ENCODE results near the gene EOGT. TPM values are rescaled to one million over a fixed set of nuclear protein-coding genes. Genes with fewer than 3 reads are reported as not detected.

The EOGT gene
- total and polyA plus RNA-seq, 10 of the 15 experiments (the other 5 are each of a cell fraction or from before 2014, with no cell fraction given): 3.5 to 16.5 (median 8.3) TPM

- H3K4me2 ChIP-seq (ENCODE audit: control insufficient read depth, insufficient read depth): no peak overlapping the region
- TF ChIP-seq NRF1 (conservative IDR thresholded peaks at IDR 0.05; ENCODE audit: low read depth, low read length) (no peak), MYC (IDR thresholded peaks at IDR 0.05; ENCODE audit: insufficient read depth, insufficient read length, insufficient replicate concordance, low read length, severe bottlenecking) (no peak), MEF2B (IDR thresholded peaks at IDR 0.05; ENCODE audit: partially characterized antibody, poor library complexity, severe bottlenecking) (no peak), ATF2 (IDR thresholded peaks at IDR 0.05; ENCODE audit: low read length) (no peak), ATF7 (IDR thresholded peaks at IDR 0.05; ENCODE audit: low read depth) (no peak), ZNF207 (IDR thresholded peaks at IDR 0.05; ENCODE audit: borderline replicate concordance) (no peak), BCL3 (IDR thresholded peaks at IDR 0.05; ENCODE audit: borderline replicate concordance, insufficient read depth, low read depth, low read length, poor library complexity, severe bottlenecking) (no peak), FOXK2 (IDR thresholded peaks at IDR 0.05) (no peak), RAD51 (IDR thresholded peaks at IDR 0.05) (no peak)
- H3K27me3 ChIP-seq (replicated peaks in 1 of 2; ENCODE audit: control insufficient read depth in 2 of 2, insufficient read depth in 2 of 2, low read length in 1 of 2): no peaks in the 10 kb centered on the region
- ChIA-PET POLR2A (no interaction called here), CTCF (interaction anchor here (0.7 to 1.5 kb wide), 3 partner anchors 10 to 82 kb away, joined by 3 read pairs; no protein-coding TSS in a partner anchor), RAD21 (ENCODE audit: unreplicated experiment) (no interaction called here), SMC1A (ENCODE audit: uncharacterized antibody, unreplicated experiment) (interaction anchor here (1.0 kb wide), 1 partner anchor 100 kb away, joined by 3 read pairs; no protein-coding TSS in a partner anchor)
- no peak overlapping the region for H3K27ac ChIP-seq (ENCODE audit: control insufficient read depth, insufficient read depth)
- BruUV-seq (replicated peaks): no TSS peak
- ATAC-seq (no peak), FAIRE-seq (no peak), DNase-seq (ENCODE audit: low read depth, low spot score) (no peak)
- H2AFZ ChIP-seq (ENCODE audit: control insufficient read depth, low read depth, low read length): no peak overlapping the region
- no peaks in the 10 kb centered on the region for H3K9me3 ChIP-seq (replicated peaks; ENCODE audit: control insufficient read depth, insufficient read depth, low read length)
- no peaks in the 10 kb centered on the region; a peak in 2 of 4 replicates for H3K36me3 ChIP-seq (ENCODE audit: control insufficient read depth in 2 of 2, insufficient read depth in 2 of 2, low read length in 1 of 2)
- no peaks in the 10 kb centered on the region for H3K79me2 ChIP-seq (ENCODE audit: control insufficient read depth, insufficient read depth, low read length)
- in situ Hi-C loops (cut with MboI) (no loop called here), intact Hi-C loops (cut with micrococcal nuclease; ENCODE audit: unreplicated experiment) (no loop called here)
- no peak overlapping the region for H3K4me3 ChIP-seq
- no peaks in the 10 kb centered on the region for H3K4me1 ChIP-seq (ENCODE audit: control insufficient read depth, insufficient read depth, low read length)
- no peak overlapping the region for H3K9ac ChIP-seq (ENCODE audit: control insufficient read depth, insufficient read depth, low read length)
- no peaks in the 10 kb centered on the region for H4K20me1 ChIP-seq (ENCODE audit: control insufficient read depth, insufficient read depth)
- WGBS (ENCODE audit: insufficient coverage, insufficient replicate concordance, low lambda C conversion rate, missing lambda C conversion rate): 94% methylated on average over 5 of the region's 5 CpGs
Observed at GRCh38 chr3:69005791-69006482, 7.5 kb downstream of the EOGT start.

Measured in GM12878 (cell line).